NCI-H1436 (cell line): ENCODE results near the gene VAPB.
A peak's percentile ranks its signal among the peaks of the same experiment; 100 is the strongest.

Source experiments
- DNase-seq: peaks from one replicate; lab custom pipeline; 2025; lab: John Stamatoyannopoulos, UW

The VAPB gene

GRCh38 chr20:58435237-58435636 is 46.2 kb downstream of the VAPB start:
- no peak for DNase-seq

DNA sequence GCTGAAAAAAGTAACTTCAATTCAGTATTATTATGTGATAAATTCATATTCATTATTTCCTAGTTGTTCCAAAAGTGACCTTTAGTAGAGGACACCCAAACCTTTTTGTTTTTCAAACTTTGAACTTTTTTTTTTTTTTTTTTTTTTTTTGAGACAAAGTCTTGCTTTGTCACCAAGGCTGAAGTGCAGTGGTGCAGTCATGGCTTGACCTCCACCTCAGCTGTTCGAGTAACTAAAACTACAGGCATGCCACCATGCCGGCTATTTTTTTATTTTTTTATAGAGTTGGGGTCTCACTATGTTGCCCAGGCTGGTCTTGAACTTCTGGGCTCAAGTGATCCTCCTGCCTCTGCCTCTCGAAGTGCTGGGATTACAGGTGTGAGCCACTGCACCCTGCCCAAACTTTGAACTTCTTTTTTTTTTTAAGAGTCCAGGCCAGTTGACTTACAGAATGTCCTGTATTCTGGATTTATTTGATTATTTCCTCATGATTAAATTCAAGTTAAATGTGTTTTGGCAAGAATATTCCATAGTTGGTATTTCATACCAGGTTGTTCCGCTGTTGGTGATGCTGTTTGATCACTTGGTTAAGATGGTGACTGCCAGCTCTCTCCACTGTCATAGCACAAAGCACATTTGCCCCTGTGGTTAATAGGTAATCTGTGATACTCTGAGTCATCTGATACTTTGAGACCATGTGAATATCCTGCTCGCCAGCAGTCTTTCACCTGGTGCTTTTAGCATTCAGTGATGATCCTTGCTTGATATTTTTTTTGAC is 48.0 kb downstream of the VAPB start:
- no peak for DNase-seq

DNA sequence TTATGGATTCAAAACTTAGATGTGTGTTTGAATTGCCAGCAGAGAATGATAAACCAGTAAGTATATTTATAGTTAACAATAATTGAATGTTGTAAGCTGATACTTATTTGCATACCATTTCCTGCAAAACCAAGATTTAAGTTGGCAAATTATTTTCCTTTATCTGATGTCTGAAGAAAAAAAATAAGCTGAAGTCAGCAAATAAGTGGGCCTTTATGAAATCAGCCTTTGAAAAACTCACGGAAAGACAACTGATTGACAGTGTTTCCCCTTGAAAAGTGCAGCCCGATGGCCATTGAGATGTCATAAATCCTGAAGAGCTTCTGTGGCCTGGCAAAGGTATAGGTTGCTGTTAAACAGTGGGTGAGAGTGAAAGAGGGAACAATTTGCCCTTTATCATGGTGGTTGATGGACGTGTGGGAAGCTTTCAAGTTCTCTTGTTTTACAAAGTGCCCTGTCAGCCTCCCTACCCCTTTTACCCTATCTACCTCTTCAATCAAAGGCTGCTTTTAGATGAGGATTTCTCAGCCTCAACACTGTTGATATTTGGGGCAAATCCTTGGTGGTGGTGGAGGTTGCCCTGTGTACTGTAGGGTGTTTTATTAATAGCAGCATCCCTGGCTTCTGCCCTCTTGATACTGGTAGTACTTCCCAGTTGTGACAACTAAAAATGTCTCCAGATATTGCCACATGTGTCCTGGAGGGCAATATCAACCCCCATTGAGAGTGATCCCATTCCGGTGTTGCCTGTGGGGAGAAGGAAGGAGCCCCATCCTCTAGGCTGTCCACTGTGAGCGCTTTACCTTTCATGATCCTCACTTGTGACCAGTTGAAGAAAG is 50.2 kb downstream of the VAPB start:
- DNase-seq = no peak

- no peak for DNase-seq
Observed at GRCh38 chr20:58440021-58440767, 51.2 kb downstream of the VAPB start.

DNA sequence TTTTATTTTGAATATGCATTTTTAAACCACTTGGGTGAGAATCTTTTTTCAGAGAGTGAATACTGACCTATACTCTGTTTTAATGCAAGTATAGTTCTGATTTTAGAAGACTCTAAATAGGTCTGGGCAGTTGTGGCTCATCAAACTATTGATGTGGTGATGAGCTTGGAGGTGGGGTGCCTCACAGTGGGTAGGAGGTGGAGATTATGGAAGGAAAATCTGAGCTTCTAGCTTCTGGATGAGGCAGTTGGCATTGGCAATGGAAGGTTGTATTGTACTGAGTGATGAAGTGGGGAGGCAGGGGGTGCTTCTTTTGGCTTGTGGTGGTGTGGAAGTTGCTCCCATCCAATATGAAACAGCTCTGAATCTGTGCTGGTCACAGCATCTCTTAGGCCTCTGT is 52.7 kb downstream of the VAPB start:
- DNase-seq = no peak

- DNase-seq = no peak
Observed at GRCh38 chr20:58444746-58445255, 55.8 kb downstream of the VAPB start.

DNA sequence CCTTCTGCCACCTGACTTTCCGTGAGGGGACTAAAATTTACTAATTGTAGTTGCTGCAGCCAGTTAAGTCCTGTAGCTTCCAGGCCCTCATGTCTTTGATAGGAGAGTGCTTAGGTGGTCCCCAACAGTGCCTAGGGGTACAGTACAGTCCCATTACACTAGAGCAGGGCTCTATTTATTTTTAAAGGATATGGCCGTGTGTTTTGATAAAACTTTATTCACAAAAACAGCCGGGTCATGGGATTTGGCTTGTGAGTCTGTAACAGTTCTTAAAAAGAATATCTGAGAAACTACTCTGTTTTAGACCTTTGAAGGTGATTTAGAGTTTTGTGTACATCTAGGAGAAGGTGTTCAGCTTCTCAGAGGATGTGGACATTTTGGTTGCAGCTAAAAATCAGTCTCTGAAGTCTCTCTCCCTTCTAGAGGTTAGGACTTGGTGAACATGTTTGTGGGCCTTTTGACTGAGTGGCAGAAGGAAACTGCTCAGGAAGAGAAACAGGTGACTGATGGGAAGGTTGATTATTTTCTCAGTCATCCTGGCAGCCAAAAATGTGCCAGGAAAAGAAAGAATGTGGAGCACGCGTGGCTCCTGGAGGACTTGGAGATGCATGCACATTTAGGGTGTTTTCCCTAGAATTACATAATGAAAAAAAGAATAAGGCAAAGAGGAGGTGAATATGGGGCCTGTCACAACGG is 57.4 kb downstream of the VAPB start:
- DNase-seq = no peak

DNA sequence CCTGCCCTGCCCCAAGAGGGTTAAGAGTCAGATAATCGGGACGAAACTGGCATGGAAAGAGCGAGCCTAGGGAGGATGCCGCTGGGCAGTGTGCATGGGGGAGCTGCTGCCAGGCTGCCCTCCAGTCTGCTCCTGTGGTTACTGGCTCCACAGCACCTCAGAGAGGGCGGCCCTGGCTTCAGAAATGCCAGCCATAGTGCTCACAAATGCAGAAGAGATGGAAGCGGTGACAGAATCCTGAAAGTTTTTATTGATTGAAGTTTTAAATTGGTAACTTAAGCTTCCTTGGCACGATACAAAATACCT is 57.9 kb downstream of the VAPB start:
- no peak for DNase-seq

DNA sequence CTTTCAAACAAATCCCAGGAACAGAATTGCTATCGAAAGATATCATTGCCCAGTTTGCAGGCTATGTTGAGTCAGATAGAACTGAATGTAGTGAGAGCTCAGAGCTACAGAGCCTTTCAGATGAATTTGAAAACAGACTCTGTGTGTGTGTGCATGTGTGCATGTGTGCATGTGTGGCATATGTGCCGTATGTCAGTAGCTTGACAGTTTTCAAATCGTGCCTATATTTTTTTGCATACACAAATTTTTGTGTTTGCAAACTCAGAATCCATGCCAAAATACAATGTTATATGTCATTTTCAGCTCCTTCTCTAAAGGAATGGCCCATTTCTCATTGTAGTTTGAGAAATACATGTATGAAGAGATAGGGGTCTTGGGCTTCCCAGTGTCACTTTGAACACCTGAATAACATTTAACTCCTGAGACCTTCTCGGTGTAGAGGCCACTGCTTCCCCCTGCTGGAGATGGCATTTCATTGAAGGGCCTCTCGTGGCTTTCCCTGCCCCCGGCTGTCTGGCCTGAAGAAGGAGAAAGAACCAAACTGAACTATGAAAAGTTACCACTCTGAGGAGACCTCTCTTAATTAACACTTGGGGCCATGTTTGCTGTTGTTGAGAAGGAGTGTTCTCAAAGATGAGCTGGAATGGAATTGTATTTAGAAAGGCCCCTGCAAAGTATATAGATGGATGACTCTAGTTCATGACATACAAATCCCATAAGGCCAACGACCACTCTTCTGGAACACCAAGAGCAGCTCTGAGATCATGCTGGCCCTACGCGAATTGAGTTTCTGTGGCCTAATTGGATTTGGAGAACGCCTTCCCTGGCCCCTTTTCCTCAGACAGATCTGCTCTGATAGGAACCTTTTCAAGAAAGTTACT is 58.7 kb downstream of the VAPB start:
- DNase-seq = peak; percentile 20

GRCh38 chr20:58448958-58449357 is 59.9 kb downstream of the VAPB start:
- no peak for DNase-seq

- no peak for DNase-seq
Observed at GRCh38 chr20:58449681-58450221, 60.7 kb downstream of the VAPB start.

DNA sequence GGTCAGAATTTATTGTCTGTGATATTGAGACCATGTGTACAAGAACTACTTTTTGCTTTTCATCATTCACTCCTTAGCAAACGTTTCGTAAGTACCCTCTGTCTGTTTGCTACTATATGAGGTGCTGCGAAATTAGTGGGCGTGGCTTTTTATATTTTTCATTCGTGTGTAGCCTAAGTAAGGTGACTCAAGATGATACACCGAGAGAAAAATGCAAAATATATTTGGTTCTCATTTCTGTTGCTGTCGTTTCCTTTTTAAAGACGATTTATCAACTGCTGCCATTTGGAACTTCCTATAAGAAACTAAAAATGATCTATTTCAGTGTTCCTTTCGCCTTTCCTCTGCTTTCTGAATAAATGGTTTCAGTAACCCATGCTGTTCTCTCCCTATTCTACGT is 61.2 kb downstream of the VAPB start:
- no peak for DNase-seq

DNA sequence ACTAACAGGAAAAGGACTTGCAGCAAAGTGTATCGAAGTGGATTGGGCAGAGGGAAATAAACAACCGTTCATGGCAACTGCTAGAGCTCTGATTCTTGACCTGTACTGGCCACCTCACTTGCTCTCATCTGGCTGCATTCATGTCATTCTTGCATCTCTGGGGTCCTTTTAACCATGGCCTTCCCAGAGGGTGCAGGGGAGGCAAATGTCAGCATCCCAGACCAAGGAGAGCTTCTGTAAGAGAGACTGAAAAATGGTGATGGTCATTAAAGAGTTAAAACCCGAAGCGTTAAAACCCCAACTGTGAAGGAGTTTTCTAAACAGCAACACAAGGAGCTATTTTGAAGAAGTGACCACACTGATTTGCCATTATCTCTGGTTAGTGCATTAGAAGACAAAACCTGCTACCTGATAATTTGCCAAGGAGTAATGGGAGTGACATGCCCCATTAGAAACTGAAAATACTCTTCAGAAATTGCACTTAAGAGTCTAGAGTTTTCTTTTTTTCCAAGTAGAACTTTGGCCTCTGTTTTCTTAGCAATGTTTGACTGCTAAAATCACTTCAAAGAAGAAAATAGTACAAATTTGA is 63.7 kb downstream of the VAPB start:
- no peak for DNase-seq

DNA sequence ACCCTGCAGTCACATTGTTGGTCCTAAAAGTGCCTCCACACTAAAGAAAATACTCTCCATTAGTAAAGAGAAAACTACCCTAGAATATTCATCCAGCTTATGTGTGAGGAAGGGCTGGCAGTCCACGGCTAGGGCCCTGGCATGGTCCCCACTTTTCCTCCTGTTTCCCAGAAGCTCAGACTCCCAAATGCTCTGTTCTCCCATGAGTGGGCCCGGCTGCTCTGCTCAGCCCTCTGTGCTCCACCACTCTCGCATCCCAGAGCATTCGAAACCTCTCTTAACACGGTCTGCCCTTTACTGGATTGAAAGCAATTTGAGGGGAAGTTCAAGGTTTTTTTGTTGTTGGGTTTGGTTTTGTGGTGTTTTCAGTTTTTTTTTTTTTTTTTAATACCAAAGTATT is 64.4 kb downstream of the VAPB start:
- no peak for DNase-seq

- no peak for DNase-seq
Observed at GRCh38 chr20:58454460-58454859, 65.4 kb downstream of the VAPB start.

DNA sequence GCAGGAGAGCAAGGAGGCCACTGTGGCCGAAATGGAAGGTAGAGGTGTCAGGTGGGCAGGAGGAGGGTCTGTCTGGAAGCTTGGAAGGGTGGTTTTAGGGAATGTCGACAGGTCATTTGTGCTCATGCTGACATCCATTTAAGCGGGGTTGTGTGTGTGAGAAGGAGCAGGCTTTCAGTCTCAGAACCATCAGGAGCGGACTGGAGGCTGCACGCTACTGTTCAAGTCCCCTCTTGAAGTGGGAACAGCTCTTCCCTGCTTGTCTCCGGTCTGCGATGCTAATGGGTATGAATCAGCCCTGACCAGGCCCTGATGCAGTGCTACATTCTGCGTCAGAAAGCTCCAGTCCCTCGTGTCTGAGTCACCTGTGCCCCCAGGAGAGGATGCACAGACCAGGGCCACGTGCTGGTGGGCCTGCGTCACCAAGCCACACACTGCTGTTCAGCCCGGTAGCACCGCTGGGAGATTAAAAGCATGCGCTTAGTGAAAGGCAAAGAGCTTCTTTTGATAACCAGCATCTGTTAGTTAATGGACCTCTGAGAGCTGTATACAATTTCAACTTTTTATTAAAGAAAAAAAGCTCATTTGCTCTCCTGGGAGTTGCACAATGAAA is 68.2 kb downstream of the VAPB start:
- peak; percentile 77 for DNase-seq

DNA sequence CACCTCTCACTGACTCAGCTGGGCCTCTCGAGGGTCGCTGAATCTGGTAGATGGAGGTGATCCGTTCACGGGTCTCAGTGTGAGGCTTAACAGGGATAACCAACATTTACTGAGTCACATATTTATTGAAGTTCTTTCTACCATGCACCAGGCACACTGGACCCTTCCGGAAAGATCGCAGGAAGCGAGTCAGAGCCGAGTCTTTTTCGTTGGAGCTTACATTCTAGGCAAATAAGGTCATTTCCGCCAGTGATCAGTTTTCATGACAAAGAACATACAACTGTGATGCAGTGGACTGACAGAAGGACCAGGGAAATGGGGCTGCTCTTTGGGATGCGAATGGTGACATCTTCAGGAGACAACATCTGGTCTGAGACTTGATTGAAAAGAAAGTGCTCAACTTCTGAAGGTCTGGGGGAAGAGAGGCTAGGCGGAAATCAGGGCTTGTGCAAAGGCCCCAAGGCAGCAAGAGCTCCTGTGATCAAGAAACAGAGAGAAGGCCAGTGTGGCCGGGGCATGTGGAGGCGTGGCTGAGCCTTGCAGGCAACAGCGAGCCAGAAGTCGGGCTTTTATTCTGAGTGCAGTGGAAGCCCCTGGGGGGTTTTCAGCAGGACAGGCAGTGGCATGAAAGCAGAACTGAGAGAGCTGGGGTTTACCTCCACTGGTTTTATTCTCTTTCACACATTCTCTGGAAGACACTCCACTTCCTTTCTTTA is 69.5 kb downstream of the VAPB start:
- DNase-seq = no peak

- DNase-seq = no peak
Observed at GRCh38 chr20:58459058-58459750, 70.2 kb downstream of the VAPB start.

GRCh38 chr20:58461104-58461503 is 72.1 kb downstream of the VAPB start:
- no peak for DNase-seq
